Fibroblast of peridontal ligament (primary cell): Measurements from ENCODE around the gene PTCRA.

Source experiments
- DNase-seq: peaks from one replicate; pipeline ENCODE4 v3.0.0-alpha.2; 2010; ENCODE audit errors: extremely low read depth

Gene PTCRA

GRCh38 chr6:42904467-42904866, 11.4 kb upstream of the PTCRA start:
- no peak for DNase-seq

- no peak for DNase-seq
These were observed 8.5 kb upstream of the PTCRA start for GRCh38 chr6:42907336-42907735.

GRCh38 chr6:42909835-42910234, 6.0 kb upstream of the PTCRA start:
- no peak for DNase-seq

- no peak for DNase-seq
These were observed 4.5 kb upstream of the PTCRA start for GRCh38 chr6:42911171-42912021.

GRCh38 chr6:42914546-42914945, 1.3 kb upstream of the PTCRA start:
- no peak for DNase-seq

GRCh38 chr6:42916288-42916687, 435 bp downstream of the PTCRA start:
- no peak for DNase-seq

GRCh38 chr6:42921801-42922200, 5.9 kb downstream of the PTCRA start:
- DNase-seq = no peak

- no peak for DNase-seq
These were observed 7.8 kb downstream of the PTCRA start for GRCh38 chr6:42923666-42924065.

GRCh38 chr6:42925248-42925857, 9.5 kb downstream of the PTCRA start:
- no peak for DNase-seq

GRCh38 chr6:42928986-42929820, 13.3 kb downstream of the PTCRA start, which contains the start of gene CNPY3:
CNPY3 (plus strand) TSS chr6:42929480; CDS start chr6:42929571, 91 bp downstream.
- DNase-seq = peak; percentile 96

- DNase-seq = peak; percentile 80
These were observed 14.0 kb downstream of the PTCRA start for GRCh38 chr6:42929821-42930360.

GRCh38 chr6:42932412-42932811, 16.6 kb downstream of the PTCRA start:
- no peak for DNase-seq

GRCh38 chr6:42933205-42933604, 17.4 kb downstream of the PTCRA start:
- no peak for DNase-seq

- no peak for DNase-seq
These were observed 19.5 kb downstream of the PTCRA start for GRCh38 chr6:42935322-42935721.

GRCh38 chr6:42936398-42936797, 20.5 kb downstream of the PTCRA start:
- no peak for DNase-seq

GRCh38 chr6:42937548-42938427, 21.9 kb downstream of the PTCRA start:
- no peak for DNase-seq

- no peak for DNase-seq
These were observed 22.6 kb downstream of the PTCRA start for GRCh38 chr6:42938428-42938796.

GRCh38 chr6:42938987-42939809, 23.3 kb downstream of the PTCRA start:
- no peak for DNase-seq

GRCh38 chr6:42939810-42940167, 23.9 kb downstream of the PTCRA start:
- no peak for DNase-seq

- no peak for DNase-seq
These were observed 24.7 kb downstream of the PTCRA start for GRCh38 chr6:42940493-42941045.
